Left forelimb (tissue), 1 donor: ENCODE results near the gene GPRC5C.

Experiments used
- DNase-seq: peaks from one replicate; pipeline ENCODE4 v3.0.0-alpha.2; 2018; ENCODE audit warnings: low spot score

The GPRC5C gene

GRCh38 chr17:74452841-74453661 is 21.2 kb downstream of the GPRC5C start:
- no peak for DNase-seq

GRCh38 chr17:74453665-74454196 is 21.8 kb downstream of the GPRC5C start:
- DNase-seq = peak; percentile 94

- DNase-seq = no peak
These were observed 22.5 kb downstream of the GPRC5C start for GRCh38 chr17:74454197-74455024.

GRCh38 chr17:74455025-74455545 is 23.2 kb downstream of the GPRC5C start:
- DNase-seq = no peak

GRCh38 chr17:74455821-74456220 is 23.9 kb downstream of the GPRC5C start:
- no peak for DNase-seq

DNA sequence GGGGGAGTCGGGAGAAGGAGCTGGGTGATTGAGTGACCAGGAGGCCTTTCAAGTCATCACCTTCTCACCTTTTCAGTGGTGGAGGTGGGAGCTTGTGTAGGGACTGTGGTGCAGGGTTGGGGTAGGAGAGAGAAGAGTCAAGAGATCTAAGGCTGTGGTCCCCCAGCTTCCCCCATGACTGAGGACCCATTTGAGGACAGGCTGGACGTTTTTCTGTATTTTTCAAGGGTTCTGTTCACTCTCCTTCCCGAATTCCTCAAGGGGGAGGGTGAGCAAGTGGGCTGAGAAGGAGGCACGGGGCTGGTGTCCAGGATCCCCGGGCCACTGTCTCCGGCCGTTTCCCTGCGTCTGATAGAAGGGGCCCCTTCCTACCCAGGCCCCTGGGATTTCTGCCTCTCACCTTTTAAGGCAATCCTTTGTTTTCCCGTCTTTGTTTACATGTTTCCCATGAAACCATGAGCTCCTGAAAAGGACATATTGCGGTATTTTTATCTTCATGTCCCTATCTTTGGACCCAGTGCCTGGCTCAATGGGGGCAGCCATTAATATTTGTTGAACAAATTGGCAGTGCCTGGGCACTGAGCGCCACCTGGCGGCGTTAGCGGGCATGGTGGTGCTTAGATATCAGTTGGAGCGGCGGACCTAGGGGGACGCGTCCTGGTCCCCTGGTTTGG is 25.4 kb downstream of the GPRC5C start:
- no peak for DNase-seq

GRCh38 chr17:74457820-74458166 is 25.9 kb downstream of the GPRC5C start:
- no peak for DNase-seq

DNA sequence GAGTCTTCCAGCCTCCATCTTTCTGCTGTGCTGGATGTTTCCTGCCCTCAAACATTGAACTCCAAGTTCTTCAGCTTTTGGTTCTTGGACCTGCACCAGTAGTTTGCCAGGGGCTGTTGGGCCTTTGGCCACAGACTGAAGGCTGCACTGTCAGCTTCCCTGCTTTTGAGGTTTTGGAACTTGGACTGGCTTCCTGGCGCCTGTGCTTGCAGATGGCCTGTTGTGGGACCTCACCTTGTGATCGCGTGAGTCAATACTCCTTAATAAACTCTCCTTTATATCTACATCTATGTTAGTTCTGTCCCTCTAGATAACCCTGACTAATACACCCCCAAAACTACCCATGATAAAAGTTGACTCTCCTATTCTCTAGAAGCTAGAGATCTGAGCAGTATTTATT is 26.9 kb downstream of the GPRC5C start:
- no peak for DNase-seq

GRCh38 chr17:74459622-74460021 is 27.7 kb downstream of the GPRC5C start:
- no peak for DNase-seq

DNA sequence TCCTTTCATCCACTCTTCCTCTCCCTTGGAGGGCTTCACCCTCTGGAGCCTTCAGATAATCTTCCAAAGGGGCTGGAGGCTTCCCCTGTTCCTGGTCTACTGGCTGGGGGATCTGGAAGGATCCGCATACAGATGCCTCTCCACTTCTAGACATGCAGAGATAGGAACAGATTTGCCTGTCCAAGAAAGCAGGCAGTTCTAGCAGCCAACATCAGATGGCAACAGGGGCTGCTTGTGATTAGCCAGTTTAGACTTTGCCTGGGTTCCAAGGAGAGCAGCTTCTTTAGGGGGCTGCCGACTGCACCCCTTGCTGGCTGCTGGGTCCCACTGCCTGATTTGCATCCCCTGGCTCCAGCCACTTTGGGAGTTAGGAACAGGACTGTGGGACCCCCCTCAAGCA is 28.4 kb downstream of the GPRC5C start:
- DNase-seq = no peak

GRCh38 chr17:74460996-74461395 is 29.1 kb downstream of the GPRC5C start:
- DNase-seq = no peak

DNA sequence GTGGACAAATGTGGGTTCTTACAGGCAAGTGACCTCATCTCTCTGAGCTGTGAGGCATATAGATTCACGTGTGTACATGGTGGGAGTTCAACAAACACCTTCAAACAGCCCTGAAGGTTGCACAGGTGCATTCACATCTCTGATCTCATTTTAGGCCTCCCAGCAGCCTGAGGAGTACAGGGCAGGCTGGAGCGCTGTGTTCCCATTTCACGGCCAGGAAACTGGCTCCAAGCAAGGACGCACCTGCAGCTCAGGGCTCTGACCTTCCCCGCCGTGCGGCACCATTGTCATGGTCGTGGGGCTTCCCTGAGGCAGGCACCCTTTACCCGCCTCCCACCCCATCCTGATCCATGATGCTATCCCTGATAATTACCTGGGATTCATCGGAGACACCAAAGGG is 29.7 kb downstream of the GPRC5C start:
- DNase-seq = no peak

- DNase-seq = no peak
These were observed 33.0 kb downstream of the GPRC5C start for GRCh38 chr17:74464730-74465377.

GRCh38 chr17:74465378-74466110 is 33.7 kb downstream of the GPRC5C start:
- DNase-seq = no peak

DNA sequence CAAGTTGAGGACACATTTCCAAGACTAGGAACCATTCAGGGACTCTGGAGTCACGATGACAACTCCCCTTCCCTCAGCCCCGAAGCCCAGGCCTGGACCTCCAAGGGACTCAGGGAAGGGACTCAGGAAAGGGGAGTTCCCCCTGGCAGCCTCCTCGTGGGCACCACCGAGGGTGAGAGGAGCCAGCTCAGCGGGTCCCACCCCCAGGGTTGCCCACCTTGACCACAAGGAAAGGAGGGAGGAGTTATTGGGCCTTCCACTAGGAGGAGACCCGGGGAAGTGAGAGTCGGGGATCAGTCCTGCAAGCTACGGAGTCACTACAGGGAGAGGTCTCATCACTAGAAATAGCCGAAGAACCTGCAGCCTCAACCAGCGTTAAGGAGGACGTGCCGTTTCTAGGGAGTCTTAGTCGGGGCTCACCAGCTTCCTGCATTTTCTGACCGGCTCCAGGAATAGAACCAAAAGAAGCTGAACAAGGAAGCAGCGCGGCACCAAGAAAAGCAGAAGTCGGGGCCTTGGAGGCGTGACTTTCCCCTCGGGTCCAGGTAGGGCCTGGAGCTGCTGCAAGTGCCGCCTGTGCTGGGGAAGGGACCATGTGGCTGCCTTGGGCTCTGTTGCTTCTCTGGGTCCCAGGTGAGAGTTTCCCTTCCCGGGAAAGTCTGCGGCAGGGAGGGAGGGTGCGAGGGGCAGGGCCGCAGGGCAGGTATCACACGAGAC is 34.4 kb downstream of the GPRC5C start, which contains the start of gene CD300A:
CD300A (plus strand) TSS at position 524 of the 717 bp plus-strand sequence; CDS start at position 594, 70 bp downstream.
- DNase-seq = no peak

DNA sequence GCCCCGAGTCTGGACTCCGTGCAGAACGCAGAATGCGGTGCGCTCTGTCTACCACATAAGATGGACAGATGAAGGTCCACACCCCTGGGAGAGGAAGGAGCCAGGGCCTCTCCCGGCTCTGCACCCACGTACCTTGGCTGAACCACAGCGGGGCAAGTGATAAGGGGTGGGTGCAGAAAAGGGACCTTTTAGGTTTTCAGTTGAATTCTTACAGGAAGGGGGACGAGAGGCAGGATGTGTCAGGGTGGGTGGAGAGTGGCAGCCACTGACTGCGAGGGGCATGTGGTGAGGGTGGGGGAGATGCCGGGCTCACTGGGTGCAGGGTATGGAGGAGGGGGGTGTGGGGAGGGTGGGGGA is 34.9 kb downstream of the GPRC5C start:
- no peak for DNase-seq

DNA sequence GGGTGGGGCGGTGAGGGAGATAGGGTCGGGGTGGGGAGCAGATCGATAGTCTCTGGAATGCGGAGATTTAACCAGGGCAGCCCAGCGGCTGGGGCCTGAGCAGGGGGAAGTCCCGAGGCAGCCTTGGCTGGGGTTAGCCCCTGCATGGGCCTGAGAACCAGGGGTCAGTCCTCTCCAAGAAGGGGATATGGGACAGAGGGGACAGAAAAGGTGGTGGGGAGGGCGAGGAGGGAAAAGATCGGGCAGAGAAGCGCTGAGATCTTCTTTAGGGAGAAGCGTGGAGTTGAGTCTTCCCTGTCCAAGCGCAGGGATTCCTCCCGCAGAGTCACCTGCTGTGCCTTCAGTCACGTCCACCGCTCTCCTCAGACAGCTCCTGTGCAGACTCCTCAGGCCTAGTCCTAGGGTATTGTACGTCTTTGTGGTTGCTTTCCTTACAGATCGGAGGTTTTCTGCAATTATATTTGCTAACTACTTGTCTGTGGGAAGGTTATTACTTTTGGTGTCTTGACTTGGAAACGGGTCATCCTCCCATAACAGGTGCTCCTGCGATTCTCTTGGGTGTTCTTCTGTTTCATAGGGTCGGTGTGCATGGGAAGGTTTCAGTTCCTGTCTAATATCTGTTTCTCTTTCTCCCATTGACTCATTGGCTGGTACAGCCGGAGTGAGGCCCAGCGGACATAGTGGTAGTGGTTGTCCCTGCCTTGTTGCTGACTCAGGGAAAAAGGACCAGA is 35.5 kb downstream of the GPRC5C start:
- DNase-seq = no peak

GRCh38 chr17:74471341-74471740 is 39.5 kb downstream of the GPRC5C start:
- no peak for DNase-seq

DNA sequence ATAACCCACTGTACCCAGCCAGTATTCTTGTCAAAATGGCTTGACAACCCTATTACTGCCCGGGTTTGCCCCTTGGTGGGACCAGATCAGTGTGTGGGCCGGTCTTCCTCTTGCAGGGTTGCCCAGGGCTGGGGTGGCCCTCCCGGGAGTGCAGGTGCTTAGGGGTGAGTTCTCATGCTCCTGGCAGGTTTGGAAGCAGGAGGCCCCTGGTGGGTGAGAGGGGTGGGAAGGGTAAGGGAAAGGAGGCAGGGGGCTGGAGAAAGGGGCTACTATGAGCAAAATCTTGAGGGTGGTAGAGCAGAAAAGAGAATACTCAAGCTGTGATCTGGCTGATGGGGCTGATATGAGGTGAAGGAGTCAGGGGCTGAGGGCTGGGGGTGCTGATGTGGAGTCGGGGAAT is 41.0 kb downstream of the GPRC5C start:
- no peak for DNase-seq

- DNase-seq = no peak
These were observed 41.4 kb downstream of the GPRC5C start for GRCh38 chr17:74473294-74473693.
